ENCODE measurements around the gene LRRC28.

- no peak for TF ChIP-seq CTCF (IDR thresholded peaks at IDR 0.05)
- TF ChIP-seq POLR2A (IDR thresholded peaks at IDR 0.05) = no peak
Measured at GRCh38 chr15:99433026-99433756, 181.9 kb downstream of the LRRC28 start.

All from ovary (tissue), 3 donors.